B cell (primary cell): ENCODE measurements around the gene GRAP. TPM values are rescaled to one million over a fixed set of nuclear protein-coding genes. Genes with fewer than 3 reads are reported as not detected.

ENCODE experiments used
- ATAC-seq: fragments of 200-7000 bp; cut with Tn5 transposase; one replicate; pipeline ENCODE4 v1.10.0; 2021; ENCODE audit warnings: low read depth, mild to moderate bottlenecking, moderate number of reproducible peaks, moderate library complexity
- CTCF ChIA-PET: fragments of 350-600 bp; sonication (Branson Sonifier 250); formaldehyde crosslinking; loops from one replicate; lab custom pipeline; 2021; ENCODE audit warnings: antibody characterized with exemption, inconsistent platforms; lab: Charles Lee
- POLR2A ChIA-PET: fragments of 350-600 bp; sonication (Branson Sonifier 250); formaldehyde crosslinking; loops from one replicate; lab custom pipeline; 2021; ENCODE audit warnings: antibody characterized with exemption; lab: Charles Lee
- DNase-seq: peaks from one replicate; pipeline ENCODE4 v3.0.0; 2013
- H2AFZ ChIP-seq: 2 replicates; pipeline ENCODE4 v1.6.1; 2012; ENCODE audit warnings: mild to moderate bottlenecking, low read depth, low read length; ENCODE audit not compliant: insufficient read depth, poor library complexity, severe bottlenecking
- H3K27ac ChIP-seq, 2 donors: 1 replicate in 1 of 2; 2 replicates in 1 of 2; pipeline ENCODE4 v1.5.1; 2012 to 2013; ENCODE audit warnings: low read length in 2 of 2, mild to moderate bottlenecking in 2 of 2, moderate library complexity in 1 of 2
- H3K27me3 ChIP-seq, 4 experiments: fragments of 200-600 bp in 1 of 4; sonication (generic) in 1 of 4; replicated peaks in 1 of 4; 1 replicate in 2 of 4; 2 replicates in 2 of 4; pipeline versions ENCODE4 v1.6.1 to v1.7.0; 2013 to 2016; ENCODE audit warnings: low read length in 3 of 4, mild to moderate bottlenecking in 2 of 4, mixed read lengths in 1 of 4, moderate library complexity in 1 of 4; ENCODE audit not compliant: insufficient read depth in 4 of 4, control insufficient read depth in 3 of 4; ENCODE audit errors: control extremely low read depth in 1 of 4
- H3K36me3 ChIP-seq, 2 experiments: replicated peaks in 1 of 2; 1 replicate in 1 of 2; 2 replicates in 1 of 2; pipeline versions ENCODE4 v1.6.1 to v1.7.1; 2013; ENCODE audit warnings: low read length in 1 of 2; ENCODE audit not compliant: insufficient read depth in 2 of 2, control insufficient read depth in 1 of 2; ENCODE audit errors: control extremely low read depth in 1 of 2, extremely low read depth in 1 of 2
- H3K4me1 ChIP-seq, 2 donors: fragments of 200-600 bp in 1 of 2; sonication (generic) in 1 of 2; 1 replicate in 1 of 2; 2 replicates in 1 of 2; pipeline versions ENCODE4 v1.5.1 to v1.6.1; 2013 to 2017; ENCODE audit warnings: low read length in 2 of 2; ENCODE audit not compliant: control insufficient read depth in 2 of 2, insufficient read depth in 2 of 2
- H3K4me2 ChIP-seq: replicated peaks from 2 replicates; pipeline ENCODE3; 2012; ENCODE audit warnings: mild to moderate bottlenecking, low read depth, low read length; ENCODE audit not compliant: poor library complexity, severe bottlenecking
- H3K4me3 ChIP-seq, 5 experiments: fragments of 200-600 bp in 1 of 5; sonication (generic) in 1 of 5; 1 replicate in 3 of 5; 2 replicates in 2 of 5; pipeline versions ENCODE4 v1.5.1 to v1.7.0; 2011 to 2016; ENCODE audit warnings: low read length in 4 of 5, mild to moderate bottlenecking in 4 of 5, low read depth in 2 of 5, control low read depth in 1 of 5, moderate library complexity in 1 of 5; ENCODE audit not compliant: insufficient read depth in 1 of 5; ENCODE audit errors: control extremely low read depth in 1 of 5, extremely low read depth in 1 of 5
- H3K79me2 ChIP-seq: fragments of 200-600 bp; sonication (generic); one replicate; pipeline ENCODE4 v1.6.0; 2016; ENCODE audit warnings: low read length; ENCODE audit not compliant: control insufficient read depth, insufficient read depth
- H3K9ac ChIP-seq: fragments of 200-600 bp; sonication (generic); 2 replicates; pipeline ENCODE4 v1.6.1; 2017; ENCODE audit warnings: mild to moderate bottlenecking, low read length, moderate library complexity
- H3K9me3 ChIP-seq, 3 donors: one replicate each; pipeline versions ENCODE4 v1.6.1 to v1.7.1; 2013; ENCODE audit warnings: low read length in 2 of 3; ENCODE audit not compliant: control insufficient read depth in 2 of 3, insufficient read depth in 1 of 3; ENCODE audit errors: control extremely low read depth in 1 of 3
- H4K20me1 ChIP-seq: 2 replicates; pipeline ENCODE4 v1.6.0; 2012; ENCODE audit warnings: mild to moderate bottlenecking, low read length; ENCODE audit not compliant: insufficient read depth, control insufficient read depth, poor library complexity, severe bottlenecking
- H3K27ac Mint-ChIP-seq: one replicate; pipeline ENCODE4 v1.8.0; 2021; ENCODE audit warnings: mixed read lengths
- H3K27me3 Mint-ChIP-seq: one replicate; pipeline ENCODE4 v1.8.0; 2021; ENCODE audit warnings: mixed read lengths
- H3K4me1 Mint-ChIP-seq: one replicate; pipeline ENCODE4 v1.8.0; 2021; ENCODE audit warnings: mixed read lengths
- H3K4me3 Mint-ChIP-seq: one replicate; pipeline ENCODE4 v1.8.0; 2021; ENCODE audit warnings: mixed read lengths
- H3K9me3 Mint-ChIP-seq: one replicate; pipeline ENCODE4 v1.8.0; 2022; ENCODE audit warnings: mixed read lengths; ENCODE audit not compliant: insufficient read depth
- CTCF ChIP-seq: fragments of 200-600 bp; IDR thresholded peaks from one replicate; pipeline ENCODE4 v1.8.0; 2022; ENCODE audit warnings: antibody characterized with exemption, mild to moderate bottlenecking
- EZH2 ChIP-seq: IDR thresholded peaks from 2 replicates; pipeline ENCODE4 v1.6.1; 2012; ENCODE audit warnings: borderline replicate concordance, low read depth, mild to moderate bottlenecking, moderate library complexity, low read length; ENCODE audit not compliant: insufficient read depth, poor library complexity, severe bottlenecking
- WGBS: methylation state at CpG from one replicate; pipeline ENCODE4 v1.1.5; 2013; ENCODE audit warnings: missing lambda C conversion rate; ENCODE audit not compliant: insufficient coverage; 5-methylcytosine and 5-hydroxymethylcytosine counted together
- intact Hi-C: fragments of 100-400 bp; cut with micrococcal nuclease; formaldehyde crosslinking; loops from one replicate; pipeline ENCODE4 v1.10.0; 2022
- polyA plus RNA-seq: library from polyadenylated mRNA; depleted of rRNA; stranded (reverse); fragments of >200 nt; gene quantifications from 2 replicates; pipeline ENCODE4 v1.2.3, GENCODE V29; 2012
- total RNA-seq, 2 donors: library from RNA; stranded (reverse); fragments of 120-200 nt in 1 of 2; gene quantifications; 1 replicate in 1 of 2; 2 replicates in 1 of 2; pipeline versions ENCODE4 v1.2.3 to v1.2.4, GENCODE V29; 2013 to 2022

GRAP gene
- total and polyA plus RNA-seq, 2 donors (not counting 1 experiment from before 2014, with no cell fraction given): 59.8 to 93.2 TPM

- 8% methylated on average over 67 of the region's 67 CpGs for WGBS
- POLR2A ChIA-PET: interaction anchor here (0.9 to 1.0 kb wide), 2 partner anchors 12 to 20 kb away, joined by 4 to 5 read pairs; no protein-coding TSS in a partner anchor
- peak within 1 kb of the TSS; percentile 97 for H3K4me2 ChIP-seq
- peak within 1 kb of the TSS; percentile 76 for H3K9ac ChIP-seq
- peak; percentile 78 for DNase-seq
- peak; percentile 83 for ATAC-seq
- peaks cover 0 to 3% of the 10 kb centered on the region in 2 experiments for H3K36me3 ChIP-seq
- H3K4me1 ChIP-seq: peaks cover 26 to 40% of the 10 kb centered on the region in 2 donors
- CTCF ChIA-PET: interaction anchor here (1.1 to 4.0 kb wide), 2 partner anchors 9 to 43 kb away, joined by 5 to 21 read pairs; no protein-coding TSS in a partner anchor
- H3K4me1 Mint-ChIP-seq: peaks cover 40% of the 10 kb centered on the region
- H3K9me3 ChIP-seq: no peaks in the 10 kb centered on the region
- peak within 1 kb of the TSS; percentile 48 to 78 for H3K27ac ChIP-seq
- H3K27me3 ChIP-seq: no peaks in the 10 kb centered on the region
- peak within 1 kb of the TSS; percentile 74 for H2AFZ ChIP-seq
- intact Hi-C loops: loop anchor here (1.0 kb wide), 1 partner anchor 11 kb away; no protein-coding TSS in a partner anchor
- H3K27me3 Mint-ChIP-seq: no peaks in the 10 kb centered on the region
- no peaks in the 10 kb centered on the region for H3K9me3 Mint-ChIP-seq
- H3K4me3 ChIP-seq: peak within 1 kb of the TSS; percentile 43 to 85 (median 77)
- peak within 1 kb of the TSS; percentile 84 for H3K27ac Mint-ChIP-seq
- H4K20me1 ChIP-seq: peaks cover 21% of the 10 kb centered on the region
- peak within 1 kb of the TSS; percentile 88 for H3K4me3 Mint-ChIP-seq
- TF ChIP-seq EZH2: no peak
- TF ChIP-seq CTCF: no peak
- no peaks in the 10 kb centered on the region for H3K79me2 ChIP-seq
Observed at GRCh38 chr17:19004421-19005136, 42.2 kb downstream of the GRAP start, which contains the start of gene FAM83G. Gene FAM83G, minus strand, starts transcription at chr17:19004764. Its CDS starts 723 bp downstream, at chr17:19004041.
